BLaER1 treated with 17β-estradiol and CSF1 and Interleukin-3, amounts not matched to agents 10 nM and 100 nM (cell line): ENCODE results near the gene USP49.

Experiments
- H3K27ac ChIP-seq, 11 experiments: shearing (Covaris generic); formaldehyde crosslinking; 2 replicates each; pipeline ENCODE4 v1.8.1; 2022
- H3K27me3 ChIP-seq, 11 experiments: shearing (Covaris generic); formaldehyde crosslinking; 2 replicates each; pipeline ENCODE4 v1.8.1; 2022
- H3K36me3 ChIP-seq, 11 experiments: shearing (Covaris generic); formaldehyde crosslinking; 2 replicates each; pipeline ENCODE4 v1.8.1; 2022
- H3K4me1 ChIP-seq, 10 experiments: shearing (Covaris generic); formaldehyde crosslinking; 2 replicates each; pipeline ENCODE4 v1.8.1; 2022
- H3K4me2 ChIP-seq, 11 experiments: shearing (Covaris generic); formaldehyde crosslinking; 2 replicates each; pipeline ENCODE4 v1.8.1; 2022
- H3K4me3 ChIP-seq, 10 experiments: shearing (Covaris generic); formaldehyde crosslinking; 2 replicates each; pipeline ENCODE4 v1.8.1; 2022
- H3K9ac ChIP-seq, 11 experiments: shearing (Covaris generic); formaldehyde crosslinking; 2 replicates each; pipeline ENCODE4 v1.8.1; 2022
- H3K9me3 ChIP-seq, 11 experiments: shearing (Covaris generic); formaldehyde crosslinking; replicated peaks in 1 of 11; 2 replicates each; pipeline ENCODE4 v1.8.1; 2022
- H4K20me1 ChIP-seq, 11 experiments: shearing (Covaris generic); formaldehyde crosslinking; 2 replicates each; pipeline ENCODE4 v1.8.1; 2022
- Cebpa-rat ChIP-seq, 11 experiments: shearing (Covaris generic); IDR thresholded peaks; 2 replicates each; pipeline ENCODE4 v1.8.1; 2022

USP49 gene

DNA sequence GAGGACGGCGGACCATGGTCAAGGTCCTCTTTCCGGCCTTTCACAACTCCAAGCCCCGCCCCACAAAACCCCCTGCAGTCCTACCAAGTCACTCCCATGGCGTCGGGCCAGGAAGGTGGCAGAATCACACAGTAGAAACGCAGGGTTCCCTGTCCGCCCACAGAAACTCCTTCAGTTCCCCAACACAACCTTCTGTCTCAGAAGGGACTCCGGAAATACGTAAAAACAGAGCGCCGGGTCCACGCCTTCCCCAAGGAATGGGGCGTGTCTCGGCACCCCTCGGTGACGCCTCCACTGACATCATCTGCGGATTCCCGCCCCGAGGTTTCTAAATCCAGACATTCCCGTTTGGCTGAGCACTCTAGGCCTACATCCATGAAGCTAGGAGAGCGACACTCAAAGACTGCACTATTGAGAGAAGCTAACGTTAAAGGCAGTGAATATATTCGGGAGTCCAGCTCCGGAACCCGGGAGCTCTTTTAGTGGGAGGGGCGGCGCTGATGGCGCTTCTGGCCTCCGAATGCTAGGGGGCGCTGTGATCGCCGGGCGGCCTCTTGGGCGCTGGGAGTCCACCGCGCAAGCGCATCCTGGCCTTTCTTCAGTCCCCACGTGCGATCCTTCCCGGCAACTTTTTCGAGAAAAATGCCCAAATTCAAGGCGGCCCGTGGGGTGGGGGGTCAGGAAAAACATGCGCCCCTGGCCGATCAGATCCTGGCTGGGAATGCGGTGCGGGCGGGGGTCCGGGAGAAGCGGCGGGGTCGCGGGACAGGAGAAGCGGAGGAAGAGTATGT, 25.9 kb upstream of the USP49 start, which contains the start of the genes BYSL and MED20:
BYSL (plus strand) TSS at position 579 of the 791 bp plus-strand sequence; CDS start at position 643, 64 bp downstream.
MED20 (minus strand) TSS at position 219 of the 791 bp plus-strand sequence; CDS start at position 98, 121 bp downstream.
- TF ChIP-seq Cebpa-rat (IDR thresholded peaks at IDR 0.05) = peak in 4 of 11 experiments; percentile 31 to 71 (median 52); a peak in 7 of 22 replicates
- Histone ChIP-seq H3K4me3 (peak within 1 kb of the TSS; percentile 77 to 94 (median 90)), H3K27me3 (no peaks in the 10 kb centered on the region), H3K4me2 (peak within 1 kb of the TSS; percentile 87 to 97 (median 96)), H3K9ac (peak within 1 kb of the TSS; percentile 90 to 99 (median 93)), H3K27ac (peak within 1 kb of the TSS; percentile 90 to 98 (median 94)), H3K9me3 (no peaks in the 10 kb centered on the region), H3K36me3 (peaks cover 16 to 58% (median 42%) of the 10 kb centered on the region in 11 experiments), H4K20me1 (peaks cover 0 to 41% (median 36%) of the 10 kb centered on the region in 11 experiments; a peak in 19 of 22 replicates), H3K4me1 (peaks cover 44 to 68% (median 59%) of the 10 kb centered on the region in 10 experiments)

DNA sequence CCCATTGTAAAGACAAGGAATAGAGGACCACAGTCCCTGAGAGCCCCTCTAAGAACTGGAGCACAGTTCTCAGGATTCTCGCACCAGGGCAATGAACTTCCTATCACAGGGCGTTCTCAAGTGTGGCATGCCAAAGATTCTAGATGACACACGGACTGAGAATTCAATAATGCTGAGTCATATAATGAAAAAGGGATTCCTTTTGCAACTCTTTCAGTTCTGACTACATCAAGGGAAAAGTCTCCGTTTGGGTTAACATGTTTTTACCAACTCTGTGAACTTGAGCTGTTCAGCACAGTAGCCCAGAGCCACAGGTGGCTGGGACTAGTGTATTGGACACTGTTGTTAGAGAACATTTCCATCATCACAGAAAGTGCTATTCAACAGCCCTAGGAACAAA, 22.4 kb upstream of the USP49 start:
- H3K4me2 ChIP-seq = peak overlapping the region in 7 of 11 experiments; percentile 6 to 65 (median 40); a peak in 11 of 22 replicates
- H3K27me3 ChIP-seq = no peaks in the 10 kb centered on the region
- no peaks in the 10 kb centered on the region for H3K9me3 ChIP-seq
- peaks cover 36 to 58% (median 44%) of the 10 kb centered on the region in 11 experiments for H3K36me3 ChIP-seq
- peaks cover 0 to 5% (median 1%) of the 10 kb centered on the region in 11 experiments; a peak in 5 of 22 replicates for H4K20me1 ChIP-seq
- TF ChIP-seq Cebpa-rat (IDR thresholded peaks at IDR 0.05) = no peak
- no peak overlapping the region for H3K4me3 ChIP-seq
- peak overlapping the region in 9 of 11 experiments; percentile 9 to 66 (median 47); a peak in 15 of 22 replicates for H3K27ac ChIP-seq
- H3K4me1 ChIP-seq = peaks cover 27 to 50% (median 43%) of the 10 kb centered on the region in 10 experiments
- peak overlapping the region in 5 of 11 experiments; percentile 2 to 44 (median 14); a peak in 4 of 22 replicates for H3K9ac ChIP-seq

DNA sequence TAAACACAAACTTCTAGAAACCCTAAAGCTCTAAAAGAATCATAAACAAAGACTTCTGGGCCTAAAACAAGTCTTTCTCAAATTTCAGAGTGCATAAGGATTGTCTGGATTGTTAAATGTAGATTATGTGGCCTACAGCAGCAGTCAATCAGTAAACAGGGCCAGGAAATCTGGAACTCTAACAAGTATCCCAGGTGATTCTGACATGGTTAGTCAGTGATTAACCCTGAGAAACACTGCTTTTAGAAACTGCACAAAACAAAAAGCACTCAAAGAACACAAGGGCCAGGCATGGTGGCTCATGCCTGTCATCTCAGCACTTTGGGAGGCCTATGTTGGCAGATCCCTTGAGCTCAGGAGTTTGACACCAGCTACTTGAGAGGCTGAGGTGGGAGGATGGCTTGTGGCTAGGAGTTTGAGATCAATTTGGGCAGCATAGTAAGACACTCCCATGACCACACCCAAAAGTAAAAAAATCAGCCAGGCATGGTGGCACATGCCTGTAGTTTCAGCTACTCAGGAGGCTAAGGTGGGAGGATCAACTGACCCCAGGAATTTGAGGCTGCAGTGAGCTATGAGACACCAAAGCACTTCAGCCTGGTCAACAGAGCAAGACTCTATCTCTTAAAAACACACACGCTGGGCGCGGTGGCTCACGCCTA, 19.8 kb upstream of the USP49 start:
- H3K9me3 ChIP-seq = no peaks in the 10 kb centered on the region

DNA sequence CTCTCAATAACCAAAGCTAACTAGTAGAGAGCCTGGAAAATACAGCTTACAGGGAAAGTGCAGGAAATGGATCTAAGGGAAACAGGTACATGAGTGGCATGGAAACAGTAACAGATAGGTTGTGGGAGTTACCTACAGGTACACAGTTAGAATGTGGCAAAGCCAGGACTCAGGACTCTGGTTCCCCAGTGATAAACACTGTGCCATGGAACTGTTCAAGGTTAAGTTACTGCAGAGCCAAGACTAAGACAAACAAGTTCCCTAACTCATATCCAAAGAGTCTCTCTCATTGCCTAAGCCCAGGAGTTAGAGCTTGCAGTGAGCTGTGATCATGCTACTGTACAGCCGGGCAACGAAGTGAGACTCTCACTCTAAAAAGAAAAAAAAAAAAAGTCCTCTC, 19.2 kb upstream of the USP49 start:
- Histone ChIP-seq H3K27me3 (no peaks in the 10 kb centered on the region), H4K20me1 (peaks cover 0 to 4% (median 0%) of the 10 kb centered on the region in 11 experiments; a peak in 2 of 22 replicates), H3K4me1 (peaks cover 16 to 38% (median 32%) of the 10 kb centered on the region in 10 experiments), H3K27ac (peak overlapping the region in 5 of 11 experiments; percentile 4 to 32 (median 7); a peak in 3 of 22 replicates), H3K4me3 (no peak overlapping the region), H3K36me3 (peaks cover 59 to 84% (median 74%) of the 10 kb centered on the region in 11 experiments), H3K4me2 (peak overlapping the region; percentile 6 to 49 (median 22); a peak in 17 of 22 replicates), H3K9me3 (no peaks in the 10 kb centered on the region), H3K9ac (peak overlapping the region in 4 of 11 experiments; percentile 3 to 50 (median 14); a peak in 2 of 22 replicates)
- TF ChIP-seq Cebpa-rat (IDR thresholded peaks at IDR 0.05) = no peak

More for the DNA sequence above, 19.8 kb upstream of the USP49 start:
- no peak for TF ChIP-seq Cebpa-rat (IDR thresholded peaks at IDR 0.05)
- Histone ChIP-seq H3K27me3 (no peaks in the 10 kb centered on the region), H4K20me1 (peaks cover 0 to under 1% (median 0%) of the 10 kb centered on the region in 11 experiments; a peak in 2 of 22 replicates), H3K9ac (peak overlapping the region in 4 of 11 experiments; percentile 10 to 50 (median 26); a peak in 6 of 22 replicates), H3K4me3 (no peak overlapping the region), H3K4me2 (peak overlapping the region in 10 of 11 experiments; percentile 6 to 49 (median 26); a peak in 14 of 22 replicates), H3K36me3 (peaks cover 55 to 77% (median 67%) of the 10 kb centered on the region in 11 experiments), H3K4me1 (peaks cover 23 to 45% (median 39%) of the 10 kb centered on the region in 10 experiments), H3K27ac (peak overlapping the region in 2 of 11 experiments; percentile 23 to 32; a peak in 2 of 22 replicates)

DNA sequence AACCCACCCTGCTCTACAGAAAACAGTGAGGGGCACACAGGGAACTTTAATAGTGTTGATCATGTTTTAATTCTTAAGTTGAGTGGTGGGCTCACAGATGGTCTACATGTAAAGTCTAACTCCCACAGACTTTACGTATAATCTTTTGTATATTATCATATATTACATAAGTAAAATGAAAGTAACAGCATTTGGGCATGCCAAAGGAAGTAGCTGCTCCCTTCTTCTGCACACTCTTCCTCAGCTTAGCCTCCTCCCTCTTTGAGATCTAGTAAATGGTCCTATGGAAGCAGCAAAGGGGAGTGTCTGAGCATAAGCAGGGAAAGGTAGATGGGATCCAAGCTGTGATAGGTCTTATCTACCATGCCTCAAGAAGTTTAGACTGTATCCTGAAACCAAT, 14.6 kb upstream of the USP49 start:
- H3K4me2 ChIP-seq = no peak overlapping the region
- H3K36me3 ChIP-seq = peaks cover 85 to 100% (median 97%) of the 10 kb centered on the region in 11 experiments

DNA sequence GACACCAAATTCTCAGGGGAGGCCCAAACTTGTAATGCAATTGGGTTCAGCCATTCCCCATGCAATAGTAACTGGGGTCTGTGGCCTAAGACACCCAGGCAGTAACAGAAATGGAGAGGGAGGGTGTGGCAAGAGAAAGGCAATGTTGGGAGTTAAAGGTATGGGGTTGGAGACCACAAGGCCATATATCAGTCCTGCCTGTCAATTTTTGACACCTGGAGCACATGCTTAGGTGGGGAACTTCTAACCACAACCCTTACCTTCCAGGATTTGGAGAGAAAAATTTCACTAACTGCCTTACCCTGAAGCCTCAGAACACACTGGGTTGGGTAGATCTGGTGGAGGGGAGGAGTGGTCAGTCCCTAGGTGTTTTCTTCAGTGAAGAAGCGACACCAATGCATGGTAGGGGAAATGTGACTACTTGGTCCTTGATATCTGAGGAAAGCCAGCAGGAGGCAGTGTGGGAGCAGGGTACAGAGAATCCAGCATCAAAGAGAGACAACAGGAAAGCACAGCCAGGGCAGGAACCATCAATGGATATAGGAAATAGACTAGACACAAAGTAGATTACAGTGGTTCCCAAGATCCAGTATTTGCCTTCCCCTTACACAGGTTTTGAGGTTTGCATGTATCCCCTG, 6.8 kb upstream of the USP49 start:
- Histone ChIP-seq H3K4me2 (peak overlapping the region in 1 of 11 experiments; percentile 7; a peak in 1 of 22 replicates), H3K4me3 (no peak overlapping the region), H3K36me3 (peaks cover 38 to 83% (median 68%) of the 10 kb centered on the region in 11 experiments), H3K27me3 (no peaks in the 10 kb centered on the region), H3K4me1 (peaks cover 0 to 19% (median 10%) of the 10 kb centered on the region in 10 experiments; a peak in 13 of 20 replicates), H3K9me3 (no peaks in the 10 kb centered on the region), H3K27ac (0 out of 22 replicates have a peak overlapping the region, but pooled peaks of 1 of the 11 experiments have one; percentile 3), H3K9ac (no peak overlapping the region), H4K20me1 (no peaks in the 10 kb centered on the region)
- no peak for TF ChIP-seq Cebpa-rat (IDR thresholded peaks at IDR 0.05)

More for the DNA sequence above, 14.6 kb upstream of the USP49 start:
- Histone ChIP-seq H3K27ac (no peak overlapping the region), H3K9ac (no peak overlapping the region), H3K4me3 (no peak overlapping the region), H3K27me3 (no peaks in the 10 kb centered on the region), H3K9me3 (no peaks in the 10 kb centered on the region), H4K20me1 (peaks cover 0 to 4% (median 0%) of the 10 kb centered on the region in 11 experiments; a peak in 2 of 22 replicates), H3K4me1 (peaks cover 8 to 10% (median 9%) of the 10 kb centered on the region in 10 experiments; a peak in 17 of 20 replicates)
- TF ChIP-seq Cebpa-rat (IDR thresholded peaks at IDR 0.05) = no peak

DNA sequence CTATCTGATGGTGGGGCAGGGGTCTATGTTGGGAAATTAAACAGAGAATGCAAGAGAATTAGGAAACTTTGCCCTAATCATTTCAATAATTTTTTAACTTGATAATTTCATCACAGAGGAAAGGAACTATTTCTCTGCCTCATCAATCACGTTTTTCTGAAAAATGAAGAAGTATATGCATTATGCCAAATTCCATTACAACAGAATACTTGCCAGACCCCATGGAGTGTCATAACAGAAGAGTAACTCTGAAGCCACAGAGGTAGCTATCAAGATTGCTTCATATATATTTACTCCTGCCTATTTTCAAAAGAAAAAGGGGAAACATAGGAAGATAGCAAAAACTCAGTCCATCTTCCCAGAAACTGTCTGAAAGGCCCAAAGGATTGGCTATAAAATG, 5.7 kb upstream of the USP49 start:
- Histone ChIP-seq H3K4me2 (no peak overlapping the region), H3K27me3 (no peaks in the 10 kb centered on the region), H3K4me3 (no peak overlapping the region)

More for the DNA sequence above, 5.7 kb upstream of the USP49 start:
- Histone ChIP-seq H3K4me1 (peaks cover 10 to 30% (median 22%) of the 10 kb centered on the region in 10 experiments), H3K9ac (0 out of 22 replicates have a peak overlapping the region, but pooled peaks of 1 of the 11 experiments have one; percentile 9), H4K20me1 (no peaks in the 10 kb centered on the region), H3K27ac (0 out of 22 replicates have a peak overlapping the region, but pooled peaks of 1 of the 11 experiments have one; percentile 28), H3K9me3 (no peaks in the 10 kb centered on the region), H3K36me3 (peaks cover 26 to 72% (median 57%) of the 10 kb centered on the region in 11 experiments)
- no peak for TF ChIP-seq Cebpa-rat (IDR thresholded peaks at IDR 0.05)
